ENCODE measurements around the gene ZCCHC17. TPM values are rescaled to one million over a fixed set of nuclear protein-coding genes. Genes with fewer than 3 reads are reported as not detected.

ZCCHC17 gene
- total RNA-seq, 1 experiment from 2014 or later: 29.3 TPM

DNA sequence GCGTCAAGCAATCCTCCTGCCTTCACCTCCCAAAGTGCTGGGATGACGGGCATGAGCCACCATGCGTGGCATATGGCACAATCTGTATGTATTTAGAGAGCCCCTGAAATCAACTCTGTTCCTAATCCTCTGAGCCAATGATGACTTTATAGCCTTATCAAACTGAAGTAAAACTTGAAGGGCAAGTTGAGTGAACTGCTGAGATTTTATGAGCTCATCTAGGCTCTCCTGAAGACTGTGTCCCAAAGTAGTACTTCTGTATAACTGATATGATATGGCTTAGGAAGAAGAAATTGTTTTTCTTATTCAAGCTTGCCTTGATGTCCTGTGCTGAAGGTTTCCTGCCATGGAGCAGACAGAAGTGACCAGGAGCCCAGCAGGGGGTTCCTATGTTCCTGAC lies 33.4 kb upstream of the ZCCHC17 start:
- Mint-ChIP-seq H3K36me3 (ENCODE audit: insufficient read depth, unreplicated experiment) (peaks cover 79% of the 10 kb centered on the region), H3K4me1 (ENCODE audit: insufficient read depth, unreplicated experiment) (no peaks in the 10 kb centered on the region), H3K9me3 (ENCODE audit: unreplicated experiment) (no peaks in the 10 kb centered on the region), H3K27me3 (ENCODE audit: insufficient read depth, unreplicated experiment) (no peaks in the 10 kb centered on the region), H3K4me3 (ENCODE audit: unreplicated experiment) (no peak overlapping the region), H3K27ac (ENCODE audit: low read depth, unreplicated experiment) (no peak overlapping the region)
- ChIA-PET CTCF (interaction anchor here (0.6 to 3.7 kb wide), 4 partner anchors 79 to 323 kb away, joined by 3 to 16 read pairs (median 3); no protein-coding TSS in a partner anchor), POLR2A (interaction anchor here (2.6 kb wide), 1 partner anchor 10 kb away, joined by 9 read pairs; no protein-coding TSS in a partner anchor)
- BruUV-seq (replicated peaks): no TSS peak
- TF ChIP-seq, protein P1, sequence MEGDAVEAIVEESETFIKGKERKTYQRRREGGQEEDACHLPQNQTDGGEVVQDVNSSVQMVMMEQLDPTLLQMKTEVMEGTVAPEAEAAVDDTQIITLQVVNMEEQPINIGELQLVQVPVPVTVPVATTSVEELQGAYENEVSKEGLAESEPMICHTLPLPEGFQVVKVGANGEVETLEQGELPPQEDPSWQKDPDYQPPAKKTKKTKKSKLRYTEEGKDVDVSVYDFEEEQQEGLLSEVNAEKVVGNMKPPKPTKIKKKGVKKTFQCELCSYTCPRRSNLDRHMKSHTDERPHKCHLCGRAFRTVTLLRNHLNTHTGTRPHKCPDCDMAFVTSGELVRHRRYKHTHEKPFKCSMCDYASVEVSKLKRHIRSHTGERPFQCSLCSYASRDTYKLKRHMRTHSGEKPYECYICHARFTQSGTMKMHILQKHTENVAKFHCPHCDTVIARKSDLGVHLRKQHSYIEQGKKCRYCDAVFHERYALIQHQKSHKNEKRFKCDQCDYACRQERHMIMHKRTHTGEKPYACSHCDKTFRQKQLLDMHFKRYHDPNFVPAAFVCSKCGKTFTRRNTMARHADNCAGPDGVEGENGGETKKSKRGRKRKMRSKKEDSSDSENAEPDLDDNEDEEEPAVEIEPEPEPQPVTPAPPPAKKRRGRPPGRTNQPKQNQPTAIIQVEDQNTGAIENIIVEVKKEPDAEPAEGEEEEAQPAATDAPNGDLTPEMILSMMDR (IDR thresholded peaks at IDR 0.05; ENCODE audit: unreplicated experiment): no peak
- intact Hi-C loops (cut with micrococcal nuclease): no loop called here
- no peak for DNase-seq (ENCODE audit: unreplicated experiment)

DNA sequence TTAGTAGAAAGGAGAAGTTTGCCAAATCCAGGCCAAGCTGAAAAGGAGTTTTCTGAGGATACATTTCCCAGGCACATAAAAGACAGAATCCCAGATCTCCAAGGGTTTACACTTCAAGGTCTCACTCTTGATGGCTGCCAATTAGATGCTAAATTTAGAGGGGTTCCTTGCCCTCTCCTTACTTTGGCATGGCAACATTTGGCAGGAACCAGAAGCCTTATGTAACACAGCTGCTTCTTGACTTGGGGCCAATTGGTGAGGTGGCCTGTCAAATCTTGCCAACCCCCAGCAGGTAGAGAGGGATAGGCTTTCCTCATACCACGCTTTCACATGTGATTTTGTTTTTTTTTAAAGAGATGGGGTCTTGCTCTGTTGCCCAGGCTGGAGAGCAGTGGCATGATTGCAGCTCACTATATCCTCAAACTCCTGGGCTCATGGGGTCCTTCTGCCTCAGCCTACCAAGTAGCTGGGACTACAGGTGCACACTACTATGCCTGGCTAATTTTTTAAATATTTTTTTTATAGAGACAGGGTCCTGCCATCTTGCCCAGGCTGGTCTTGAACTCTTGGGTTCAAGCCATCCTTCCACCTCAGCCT lies 31.9 kb upstream of the ZCCHC17 start:
- no peaks in the 10 kb centered on the region for H3K27me3 Mint-ChIP-seq (ENCODE audit: insufficient read depth, unreplicated experiment)
- H3K36me3 Mint-ChIP-seq (ENCODE audit: insufficient read depth, unreplicated experiment): peaks cover 76% of the 10 kb centered on the region
- H3K27ac Mint-ChIP-seq (ENCODE audit: low read depth, unreplicated experiment): no peak overlapping the region
- no peak overlapping the region for H3K4me3 Mint-ChIP-seq (ENCODE audit: unreplicated experiment)
- no peaks in the 10 kb centered on the region for H3K9me3 Mint-ChIP-seq (ENCODE audit: unreplicated experiment)
- POLR2A ChIA-PET: interaction anchor here (1.3 to 2.6 kb wide), 2 partner anchors 9 to 149 kb away, joined by 3 to 9 read pairs; no protein-coding TSS in a partner anchor
- no TSS peak for BruUV-seq (replicated peaks)
- DNase-seq (ENCODE audit: unreplicated experiment): peak; percentile 37
- intact Hi-C loops (cut with micrococcal nuclease): no loop called here
- no peaks in the 10 kb centered on the region for H3K4me1 Mint-ChIP-seq (ENCODE audit: insufficient read depth, unreplicated experiment)
- CTCF ChIA-PET: interaction anchor here (0.5 to 3.7 kb wide), 2 partner anchors 80 to 428 kb away, joined by 4 to 16 read pairs; no protein-coding TSS in a partner anchor
- TF ChIP-seq, protein P1 (IDR thresholded peaks at IDR 0.05; ENCODE audit: unreplicated experiment): no peak

DNA sequence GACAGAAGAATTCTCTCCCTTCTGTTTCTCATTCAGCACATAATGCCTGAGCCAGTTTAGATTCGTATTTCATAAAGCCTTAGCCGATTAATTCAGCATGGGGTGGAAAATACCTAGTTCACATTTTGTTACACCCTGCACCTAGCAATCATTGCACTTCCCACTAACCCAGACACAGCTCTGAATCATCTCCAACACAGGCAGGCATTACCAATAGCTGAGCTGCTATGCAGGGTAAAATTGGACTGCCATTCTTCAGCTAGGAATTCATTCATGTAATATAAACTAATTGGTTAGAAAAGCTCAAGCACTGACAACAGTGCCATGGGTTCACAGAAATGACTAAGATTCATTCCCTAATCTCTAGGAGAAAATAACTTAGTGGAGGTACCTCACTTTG lies 30.3 kb upstream of the ZCCHC17 start:
- TF ChIP-seq, protein P1 (IDR thresholded peaks at IDR 0.05; ENCODE audit: unreplicated experiment): no peak
- ChIA-PET POLR2A (no interaction called here), CTCF (interaction anchor here (0.6 to 3.7 kb wide), 2 partner anchors 82 to 842 kb away, joined by 4 to 16 read pairs; no protein-coding TSS in a partner anchor)
- Mint-ChIP-seq H3K4me3 (ENCODE audit: unreplicated experiment) (no peak overlapping the region), H3K36me3 (ENCODE audit: insufficient read depth, unreplicated experiment) (peaks cover 71% of the 10 kb centered on the region), H3K9me3 (ENCODE audit: unreplicated experiment) (no peaks in the 10 kb centered on the region), H3K27me3 (ENCODE audit: insufficient read depth, unreplicated experiment) (no peaks in the 10 kb centered on the region), H3K27ac (ENCODE audit: low read depth, unreplicated experiment) (no peak overlapping the region), H3K4me1 (ENCODE audit: insufficient read depth, unreplicated experiment) (no peaks in the 10 kb centered on the region)
- intact Hi-C loops (cut with micrococcal nuclease): no loop called here
- no peak for DNase-seq (ENCODE audit: unreplicated experiment)
- no TSS peak for BruUV-seq (replicated peaks)

DNA sequence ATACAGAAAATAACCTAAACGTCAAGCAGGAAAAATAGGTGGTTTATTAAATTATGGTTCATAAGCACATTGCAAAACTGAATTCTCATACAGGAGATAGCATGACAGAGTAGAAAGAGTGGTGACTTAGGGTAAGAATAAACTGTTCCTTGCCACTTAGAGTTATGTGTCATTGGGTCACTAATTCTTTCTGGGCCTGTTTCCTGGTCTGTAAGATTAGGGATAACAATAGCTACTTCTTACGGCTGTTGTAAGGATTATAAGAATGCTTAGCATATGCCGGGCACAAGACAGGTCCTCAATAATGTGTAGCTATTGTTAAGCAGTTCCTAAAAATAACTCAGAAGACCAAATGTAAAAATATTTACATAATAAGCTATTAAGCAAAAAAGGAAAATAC lies 24.5 kb upstream of the ZCCHC17 start:
- intact Hi-C loops (cut with micrococcal nuclease): no loop called here
- CTCF ChIA-PET: interaction anchor here (0.6 to 5.0 kb wide), 2 partner anchors 58 to 88 kb away, joined by 3 to 34 read pairs; no protein-coding TSS in a partner anchor
- H3K27me3 Mint-ChIP-seq (ENCODE audit: insufficient read depth, unreplicated experiment): no peaks in the 10 kb centered on the region

More for the DNA sequence above, 24.5 kb upstream of the ZCCHC17 start:
- Mint-ChIP-seq H3K4me3 (ENCODE audit: unreplicated experiment) (no peak overlapping the region), H3K36me3 (ENCODE audit: insufficient read depth, unreplicated experiment) (peaks cover 68% of the 10 kb centered on the region), H3K9me3 (ENCODE audit: unreplicated experiment) (no peaks in the 10 kb centered on the region), H3K27ac (ENCODE audit: low read depth, unreplicated experiment) (no peak overlapping the region), H3K4me1 (ENCODE audit: insufficient read depth, unreplicated experiment) (peaks cover 7% of the 10 kb centered on the region)
- TF ChIP-seq, protein P1 (IDR thresholded peaks at IDR 0.05; ENCODE audit: unreplicated experiment): no peak
- POLR2A ChIA-PET: interaction anchor here (0.7 to 2.8 kb wide), 2 partner anchors 10 to 24 kb away, joined by 3 to 15 read pairs; partner anchors contain the start of genes SNRNP40 and ZCCHC17
- no peak for DNase-seq (ENCODE audit: unreplicated experiment)
- BruUV-seq (replicated peaks): no TSS peak
